HG03520 (cell line): ENCODE data around the gene PLA2G4E.

Experiments
- ATAC-seq: cut with Tn5 transposase; IDR thresholded peaks from one replicate; pipeline ENCODE4 v1.9.1; 2021; ENCODE audit warnings: mild to moderate bottlenecking, moderate library complexity; ENCODE audit not compliant: unreplicated experiment

The PLA2G4E gene

GRCh38 chr15:42053914-42054313 lies 33.1 kb upstream of the PLA2G4E start:
- ATAC-seq: no peak

- ATAC-seq: no peak
These were observed 32.2 kb upstream of the PLA2G4E start for GRCh38 chr15:42053010-42053409.

GRCh38 chr15:42050484-42051255 lies 29.8 kb upstream of the PLA2G4E start:
- no peak for ATAC-seq

- ATAC-seq: no peak
These were observed 28.0 kb upstream of the PLA2G4E start for GRCh38 chr15:42048821-42049200.

- ATAC-seq: no peak
These were observed 27.4 kb upstream of the PLA2G4E start for GRCh38 chr15:42048080-42048820.

GRCh38 chr15:42046597-42046996 lies 25.8 kb upstream of the PLA2G4E start:
- ATAC-seq: no peak

GRCh38 chr15:42045211-42045615 lies 24.4 kb upstream of the PLA2G4E start:
- no peak for ATAC-seq

GRCh38 chr15:42042602-42043400 lies 22.0 kb upstream of the PLA2G4E start:
- no peak for ATAC-seq

GRCh38 chr15:42038401-42038800 lies 17.6 kb upstream of the PLA2G4E start:
- no peak for ATAC-seq

GRCh38 chr15:42037656-42038055 lies 16.8 kb upstream of the PLA2G4E start:
- no peak for ATAC-seq

- ATAC-seq: no peak
These were observed 16.1 kb upstream of the PLA2G4E start for GRCh38 chr15:42036966-42037365.

GRCh38 chr15:42036112-42036905 lies 15.5 kb upstream of the PLA2G4E start:
- ATAC-seq: no peak

- no peak for ATAC-seq
These were observed 14.6 kb upstream of the PLA2G4E start for GRCh38 chr15:42035435-42035761.

GRCh38 chr15:42034628-42035434 lies 14.0 kb upstream of the PLA2G4E start:
- no peak for ATAC-seq

- ATAC-seq: no peak
These were observed 12.5 kb upstream of the PLA2G4E start for GRCh38 chr15:42033214-42033873.

GRCh38 chr15:42032376-42033213 lies 11.8 kb upstream of the PLA2G4E start:
- ATAC-seq: no peak

- ATAC-seq: no peak
These were observed 10.5 kb upstream of the PLA2G4E start for GRCh38 chr15:42031198-42031915.

- ATAC-seq: no peak
These were observed 6.7 kb upstream of the PLA2G4E start for GRCh38 chr15:42027521-42027920.
